GM21381 (cell line): ENCODE measurements around the gene CELF2.

Experiments used
- ATAC-seq: cut with Tn5 transposase; IDR thresholded peaks from one replicate; pipeline ENCODE4 v1.9.1; 2021; ENCODE audit warnings: mild to moderate bottlenecking, moderate library complexity; ENCODE audit not compliant: unreplicated experiment

CELF2 gene

DNA sequence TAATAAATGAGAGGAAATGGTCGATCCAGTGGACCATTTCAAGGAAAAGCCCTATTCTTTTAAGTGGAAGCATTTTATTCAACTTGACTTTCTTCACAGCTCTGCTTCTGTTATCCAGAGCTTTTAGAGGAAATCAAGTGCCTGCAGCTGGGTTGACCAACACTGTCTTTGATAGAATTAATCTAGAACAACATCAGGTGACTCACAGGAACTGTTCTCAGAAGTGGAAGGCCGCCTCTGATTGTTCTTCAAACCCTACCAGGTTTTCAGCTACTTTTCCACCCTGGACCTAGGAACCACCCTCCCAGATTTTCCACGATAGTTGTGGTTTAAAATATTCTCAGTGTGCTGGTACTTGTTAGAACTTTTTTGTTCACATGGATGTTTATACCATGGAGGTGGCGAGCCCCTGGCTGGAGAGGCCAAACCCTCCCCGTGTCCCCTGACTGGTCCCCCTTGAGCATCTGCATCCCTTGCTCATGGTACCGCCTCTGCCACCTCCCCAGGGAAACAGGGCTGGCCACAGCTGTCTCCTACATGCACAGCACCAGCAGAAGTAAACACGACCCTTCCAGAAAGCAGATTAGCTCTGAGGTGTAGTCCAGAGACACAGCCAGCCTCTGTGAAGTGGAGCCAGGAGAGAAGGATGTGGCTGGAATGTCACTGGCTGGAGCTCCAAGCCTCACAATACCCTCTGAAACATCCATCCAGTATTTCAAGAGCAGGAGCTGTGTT, 300.4 kb downstream of the CELF2 start:
- ATAC-seq: no peak

DNA sequence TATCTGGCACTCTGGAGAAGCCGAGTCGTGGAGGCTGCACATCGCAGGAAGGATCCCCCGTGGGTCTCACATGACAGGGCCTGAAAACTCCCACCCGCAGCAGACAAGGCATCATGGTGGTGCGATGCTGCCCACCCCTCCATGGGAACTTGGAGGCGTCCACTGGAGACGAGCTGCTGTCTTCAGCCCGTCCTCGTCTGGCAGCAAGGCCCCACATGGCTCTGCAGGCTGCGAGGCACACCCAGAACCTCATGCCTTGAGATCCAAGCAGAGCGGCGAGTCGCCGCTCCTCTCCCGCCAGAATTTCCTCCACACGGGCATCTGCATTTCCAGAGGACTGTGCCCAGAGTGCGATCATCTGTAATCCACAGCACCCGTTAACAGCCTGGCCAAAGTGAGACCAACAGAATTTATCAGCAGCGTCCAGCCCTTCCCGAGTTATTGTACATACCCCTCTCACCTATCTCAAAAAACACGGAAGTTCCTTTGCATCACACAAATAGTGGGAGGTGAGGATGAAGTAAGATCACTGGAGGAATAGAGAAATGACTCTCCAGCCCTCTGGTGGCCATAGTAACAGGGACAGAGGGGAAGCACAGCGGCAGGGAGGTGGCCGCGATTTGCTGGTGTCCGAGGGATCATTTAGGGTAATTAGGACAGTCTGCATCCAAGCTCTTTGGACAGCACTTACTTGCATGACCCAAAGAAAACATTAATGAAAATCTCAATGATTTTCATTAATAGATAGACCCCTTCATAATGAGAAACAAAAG, 301.3 kb downstream of the CELF2 start:
- no peak for ATAC-seq

DNA sequence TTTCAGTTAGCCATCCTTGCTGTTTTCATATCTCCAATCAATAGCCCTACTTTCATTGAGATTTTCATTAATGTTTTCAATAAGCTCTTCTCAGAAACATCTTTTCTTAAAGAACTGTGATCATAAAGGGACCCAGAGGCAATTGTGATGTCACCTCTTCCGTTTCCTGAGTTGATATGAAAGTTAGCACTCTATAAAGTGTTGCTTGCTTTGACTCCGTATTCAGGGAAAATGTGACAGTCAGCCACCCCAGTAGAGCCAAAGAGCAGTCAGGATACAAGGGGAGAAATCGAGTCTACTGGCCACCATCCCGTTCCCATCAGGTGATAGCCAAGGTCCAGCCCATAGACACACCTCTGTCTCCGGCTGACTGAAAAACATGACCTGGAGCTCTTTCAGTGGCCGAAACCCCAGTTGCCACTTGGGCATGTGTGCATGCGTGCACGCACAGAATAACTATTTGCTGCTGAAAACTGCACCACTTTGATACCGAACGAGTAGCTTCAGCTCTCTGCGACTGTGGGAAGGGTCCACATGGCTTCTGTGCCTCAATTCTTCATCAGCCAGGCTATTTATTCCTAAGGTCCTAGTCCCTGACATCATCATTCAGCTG, 302.4 kb downstream of the CELF2 start:
- no peak for ATAC-seq

DNA sequence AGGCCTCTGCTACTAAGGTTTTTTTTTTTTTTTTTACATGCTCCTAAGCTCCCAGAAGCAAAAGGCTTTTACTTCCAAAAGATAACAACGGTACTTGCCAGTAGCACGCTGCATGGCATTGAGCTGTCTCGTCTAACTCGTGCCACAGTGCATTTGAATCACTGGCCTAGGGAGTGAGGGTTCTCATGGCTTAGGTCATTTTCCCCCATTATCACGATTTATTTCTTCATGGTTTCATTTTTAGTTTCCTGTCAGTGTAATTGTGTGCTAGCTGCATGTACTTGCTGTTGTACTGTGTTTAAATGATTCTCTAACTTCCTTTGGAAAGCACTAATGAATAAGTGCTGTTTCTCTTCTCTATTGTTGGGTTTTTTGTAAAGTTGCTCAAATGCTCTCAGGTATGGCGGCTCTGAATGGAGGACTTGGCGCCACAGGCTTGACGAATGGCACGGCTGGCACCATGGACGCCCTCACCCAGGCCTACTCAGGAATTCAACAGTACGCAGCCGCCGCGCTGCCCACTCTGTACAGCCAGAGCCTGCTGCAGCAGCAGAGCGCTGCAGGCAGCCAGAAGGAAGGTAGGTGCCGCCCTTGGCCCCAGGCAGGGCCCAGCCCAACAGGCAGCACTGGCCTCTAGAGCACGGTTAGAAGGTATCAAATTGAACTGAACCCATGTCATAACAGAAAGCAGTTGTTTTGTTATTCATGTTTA, 303.3 kb downstream of the CELF2 start:
- ATAC-seq: no peak

DNA sequence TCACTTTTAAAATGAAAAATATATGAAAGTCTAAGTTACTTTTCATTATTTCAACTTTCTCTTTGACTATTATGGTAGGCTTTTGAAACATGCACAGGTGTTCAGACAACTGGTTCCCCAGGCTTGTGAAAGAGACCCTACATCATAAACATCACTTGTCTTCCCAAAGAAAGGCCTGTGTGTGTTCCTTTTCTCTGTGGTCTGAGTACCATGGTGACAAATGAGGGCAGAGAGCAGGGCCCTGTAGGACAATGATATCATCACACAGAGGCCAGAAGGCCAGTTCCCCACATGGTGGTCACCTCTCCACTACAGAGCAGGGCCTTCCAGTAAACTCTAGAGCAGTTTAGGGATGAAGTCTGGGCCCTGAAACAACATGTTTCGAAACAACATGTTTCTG, 305.0 kb downstream of the CELF2 start:
- ATAC-seq: no peak

DNA sequence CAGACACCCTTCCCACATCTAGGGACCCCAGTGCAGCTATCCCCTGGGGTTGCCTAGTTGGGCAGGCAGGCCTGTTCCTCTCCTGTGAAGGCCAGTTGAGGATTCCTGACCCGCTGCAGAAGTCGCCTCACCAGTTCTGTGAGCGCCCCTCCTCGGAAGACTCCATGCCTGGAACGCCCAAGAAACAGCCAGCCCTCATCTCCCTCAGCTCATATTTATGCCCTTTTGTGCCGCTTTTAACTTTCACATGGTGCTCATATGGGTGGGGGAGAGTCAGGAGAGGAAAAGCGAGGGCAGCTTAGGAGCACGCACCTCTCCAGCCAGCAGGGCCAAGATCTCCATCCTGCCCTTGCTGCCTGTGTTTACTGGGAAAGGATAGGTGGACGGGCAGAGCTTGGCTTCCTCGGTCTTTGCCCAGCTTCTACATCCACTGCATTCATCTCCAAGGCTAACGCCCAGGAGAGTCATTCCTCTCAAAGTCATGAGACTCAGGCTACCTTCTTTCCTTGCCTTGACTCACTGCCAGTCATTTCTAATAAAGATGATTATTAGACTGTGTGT, 307.2 kb downstream of the CELF2 start:
- no peak for ATAC-seq

DNA sequence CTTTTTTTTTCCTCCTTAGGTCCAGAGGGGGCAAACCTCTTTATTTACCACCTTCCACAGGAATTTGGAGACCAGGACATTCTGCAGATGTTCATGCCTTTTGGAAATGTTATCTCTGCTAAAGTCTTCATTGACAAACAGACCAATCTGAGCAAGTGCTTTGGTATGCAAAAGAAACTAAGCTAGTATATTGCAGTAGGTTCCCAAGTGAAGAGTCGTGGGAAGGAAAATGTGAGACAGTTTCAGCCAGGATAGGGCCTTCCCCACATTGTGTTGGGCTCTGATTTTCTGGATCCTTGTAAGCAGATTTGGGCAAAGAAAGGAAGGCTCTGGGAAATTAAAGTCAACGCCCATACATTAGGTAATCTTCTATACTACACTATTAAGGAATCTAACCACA, 308.1 kb downstream of the CELF2 start:
- ATAC-seq: no peak

DNA sequence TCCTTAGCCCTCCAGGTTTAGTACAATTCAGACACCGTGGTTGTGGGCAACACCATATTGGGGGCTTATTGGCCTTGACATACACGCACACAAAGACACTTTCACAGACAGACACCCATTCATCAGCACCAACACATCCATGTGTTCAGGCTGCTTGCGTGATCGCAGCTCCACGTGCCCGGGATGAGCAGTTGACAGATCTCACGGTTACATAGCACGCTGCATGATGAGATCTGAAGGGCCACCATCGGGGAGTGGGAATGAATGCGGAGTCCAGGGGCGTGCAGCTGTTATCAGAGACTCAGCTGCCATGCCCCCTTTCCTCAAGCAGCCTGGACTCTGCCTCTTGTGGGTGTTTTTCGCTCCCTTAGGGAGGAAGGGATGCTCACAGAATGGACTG, 308.6 kb downstream of the CELF2 start:
- no peak for ATAC-seq

DNA sequence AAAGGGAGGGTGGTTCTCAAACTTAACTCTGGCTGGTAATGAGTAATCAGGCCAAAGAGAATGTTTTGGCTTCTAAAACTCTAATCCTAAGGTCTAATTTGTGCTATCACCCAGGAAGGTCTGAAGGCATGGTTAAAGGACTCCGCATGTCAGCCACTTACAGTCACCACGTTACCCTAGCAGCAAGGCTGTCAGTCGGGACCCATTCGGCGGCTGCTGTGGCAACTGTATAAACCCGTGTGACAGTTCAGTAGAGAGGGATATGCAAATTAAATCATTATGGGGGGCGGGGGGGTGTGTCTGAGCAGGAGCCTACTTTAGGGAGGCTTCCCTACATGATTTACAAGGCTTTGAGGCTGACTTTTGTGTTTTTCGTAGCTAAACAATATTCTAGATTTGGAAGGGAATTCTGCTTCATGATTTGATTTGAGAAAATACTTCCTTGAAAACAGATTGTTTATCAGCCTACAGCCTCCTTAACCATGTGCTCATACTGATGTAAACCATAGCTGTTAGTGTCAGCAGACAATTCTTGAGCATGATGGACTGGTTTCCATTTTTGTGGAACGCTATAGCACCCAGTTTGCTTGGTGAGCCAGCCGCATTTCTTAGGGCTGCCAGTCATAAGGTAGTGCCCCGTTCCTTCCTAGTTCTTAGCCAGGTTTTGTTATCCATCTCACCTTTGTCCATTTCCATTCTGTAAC, 309.4 kb downstream of the CELF2 start:
- no peak for ATAC-seq

DNA sequence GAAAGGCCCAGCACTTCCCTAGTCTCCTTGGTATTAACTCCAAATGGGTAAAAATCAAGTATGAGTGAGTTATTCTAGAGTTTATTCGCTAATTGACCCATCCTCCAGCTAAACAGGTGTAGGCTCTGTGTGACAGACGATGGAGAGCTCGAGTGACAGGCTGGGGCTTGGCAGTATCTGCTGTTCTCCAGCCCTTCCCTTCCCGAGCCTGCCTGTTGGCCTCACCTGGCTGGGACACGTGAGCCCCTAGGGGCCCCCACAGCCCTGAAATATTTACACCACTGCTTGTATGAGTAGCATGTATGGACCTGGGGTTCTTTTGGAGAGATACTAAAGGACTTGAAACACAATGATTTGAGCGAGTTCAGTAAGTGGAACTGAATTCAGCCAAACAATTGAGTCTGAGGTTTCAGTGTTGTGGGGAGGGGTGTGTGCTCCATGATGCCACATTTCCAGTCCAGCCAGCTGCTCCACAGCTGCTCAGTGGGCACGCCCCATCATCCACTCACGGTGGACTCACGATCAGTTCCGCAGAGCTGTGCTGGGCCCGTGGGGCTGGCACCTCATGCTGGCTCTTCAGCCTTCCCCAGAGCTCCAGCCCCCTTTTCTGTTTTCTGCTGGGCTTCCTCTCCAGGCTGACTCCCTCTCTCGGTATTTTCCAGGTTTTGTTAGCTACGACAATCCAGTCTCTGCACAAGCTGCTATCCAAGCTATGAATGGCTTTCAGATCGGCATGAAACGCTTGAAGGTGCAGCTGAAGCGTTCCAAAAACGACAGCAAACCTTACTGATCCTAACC, 310.8 kb downstream of the CELF2 start:
- no peak for ATAC-seq

DNA sequence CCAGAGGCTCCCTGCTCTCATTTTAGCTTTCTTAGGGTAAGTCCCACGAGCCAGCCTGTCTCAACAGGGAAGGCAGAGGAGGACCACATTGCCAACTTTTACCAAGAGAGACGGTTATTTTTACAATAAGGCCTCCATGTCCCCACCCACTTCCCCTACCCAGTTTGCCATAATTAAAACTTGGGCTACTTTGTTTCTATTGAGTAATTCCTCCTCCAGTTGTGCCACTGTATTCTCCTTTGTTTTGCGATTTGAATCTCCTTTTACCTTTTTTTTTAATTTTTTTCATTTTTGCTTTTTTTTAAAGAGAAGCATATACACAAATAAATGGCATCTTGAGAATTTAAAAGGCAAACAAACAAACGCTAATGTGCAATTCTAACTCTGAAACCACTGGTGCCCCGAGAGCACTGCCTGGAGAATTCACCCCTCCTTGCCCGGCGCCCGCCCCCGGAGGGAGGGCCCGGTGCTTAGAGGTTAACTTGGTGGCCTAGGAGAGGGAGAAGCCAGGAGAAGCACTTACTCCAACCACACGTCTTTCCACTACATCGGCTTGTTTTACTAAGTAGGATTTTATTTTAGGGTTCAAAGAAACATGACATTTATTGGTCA, 311.5 kb downstream of the CELF2 start:
- ATAC-seq: no peak

DNA sequence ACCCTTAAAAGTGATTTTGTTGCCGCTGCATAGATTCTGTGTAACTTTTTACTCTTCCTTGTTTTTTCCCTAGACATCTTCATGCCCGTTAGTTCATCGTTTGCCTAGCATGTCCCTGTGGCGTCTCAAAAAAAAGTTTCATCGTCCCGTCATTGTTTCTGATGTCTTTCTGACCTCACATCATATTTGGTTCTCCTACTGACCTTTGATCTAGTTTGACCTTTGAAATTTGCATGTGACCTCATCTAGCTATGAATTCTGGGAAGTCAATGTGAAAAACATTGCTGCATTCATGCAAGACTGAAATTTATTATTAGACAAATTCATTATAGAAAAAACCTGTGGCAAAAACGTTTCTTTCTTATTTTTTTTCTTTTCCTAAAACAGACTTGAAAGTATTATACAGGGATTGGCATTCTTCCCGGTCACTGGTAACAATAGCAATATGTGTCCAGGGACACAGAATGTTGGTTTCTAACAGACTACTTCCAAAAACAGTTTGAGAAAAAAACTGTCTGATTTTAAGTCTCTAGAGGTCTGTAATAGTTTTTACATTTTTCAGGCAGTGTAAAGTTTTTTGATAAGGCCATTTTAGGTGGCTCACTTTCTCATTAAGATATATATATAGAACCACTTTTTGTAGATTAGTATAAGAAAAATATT, 312.8 kb downstream of the CELF2 start:
- no peak for ATAC-seq

DNA sequence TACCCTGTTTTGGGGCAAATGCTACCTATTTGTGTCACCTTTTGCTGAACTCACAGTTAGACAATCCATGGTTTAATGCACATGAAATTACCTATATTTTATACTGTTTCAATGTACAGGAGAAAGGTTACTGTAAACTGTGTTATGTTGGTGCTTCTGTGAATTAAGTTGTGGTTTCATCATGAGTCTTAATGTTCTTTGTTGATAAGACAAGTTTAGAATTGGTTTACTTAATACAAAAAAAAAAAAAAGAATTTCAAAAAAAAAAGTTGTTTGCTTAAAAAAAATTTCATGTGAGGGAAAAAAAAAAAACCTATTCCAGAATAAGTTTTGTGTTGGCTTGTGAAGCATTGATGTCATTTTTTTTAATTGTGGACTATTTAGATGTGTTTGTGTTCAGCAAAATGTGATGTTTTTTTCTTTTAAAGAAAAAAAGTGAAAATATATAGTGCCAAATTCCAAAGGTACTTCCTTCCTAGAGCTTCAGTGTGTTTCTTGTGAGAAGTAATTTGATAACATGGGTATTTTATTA, 313.4 kb downstream of the CELF2 start:
- no peak for ATAC-seq

DNA sequence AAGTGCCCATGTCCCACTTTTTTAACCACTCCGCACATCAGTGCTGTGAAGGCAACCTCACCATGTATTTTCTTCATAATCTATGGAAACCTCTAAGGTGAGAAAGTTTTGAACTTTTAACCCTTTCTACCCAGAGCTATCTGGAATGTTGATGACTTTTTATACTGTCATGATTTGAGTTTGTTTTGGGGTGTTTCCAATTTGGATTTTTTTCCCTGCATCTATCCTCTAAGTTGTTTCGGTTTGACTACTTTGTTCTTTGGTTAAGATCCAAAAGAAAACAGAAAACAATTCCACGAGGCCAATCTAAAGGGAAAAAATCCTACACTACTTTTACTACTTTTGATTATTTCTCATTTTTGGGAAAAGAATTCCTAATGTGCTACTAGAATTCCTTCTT, 314.1 kb downstream of the CELF2 start:
- ATAC-seq: no peak

DNA sequence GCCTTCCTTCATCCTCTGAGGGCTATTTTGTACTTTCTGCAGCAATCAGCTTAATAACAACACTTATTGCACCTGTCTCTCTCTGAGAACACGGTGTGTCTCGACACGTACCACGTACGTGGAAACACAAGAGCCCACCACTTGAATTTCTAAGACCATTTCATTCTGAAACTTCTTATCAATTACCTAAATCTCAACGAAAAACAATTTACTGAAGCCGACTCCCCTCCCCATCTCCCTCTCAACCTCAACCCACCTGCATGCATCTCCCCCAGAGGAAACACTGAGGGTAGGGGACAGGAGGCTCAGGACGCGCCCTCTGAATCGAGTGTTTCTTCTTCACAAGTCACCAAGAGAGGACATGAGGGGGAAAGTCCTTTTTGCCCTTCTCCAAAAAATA, 315.2 kb downstream of the CELF2 start:
- no peak for ATAC-seq

DNA sequence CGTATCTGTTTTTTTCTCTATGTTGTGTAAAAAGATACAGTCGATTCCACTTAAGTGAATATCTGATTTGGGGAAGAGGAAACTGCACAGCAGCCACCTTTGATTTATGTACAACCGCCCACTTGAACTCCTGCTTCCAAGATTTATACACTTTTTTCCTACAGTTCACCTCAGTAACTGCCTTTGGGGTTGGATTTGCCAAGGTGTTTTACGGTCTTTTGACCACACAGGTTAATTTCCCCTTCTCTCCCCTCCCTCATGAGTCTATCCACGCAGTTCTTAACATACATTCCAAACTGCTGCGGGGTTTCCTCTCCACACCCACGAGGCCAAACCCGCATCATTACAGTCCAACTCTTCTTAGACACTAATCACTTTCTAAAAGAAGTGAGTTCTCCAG, 316.8 kb downstream of the CELF2 start:
- ATAC-seq: no peak

DNA sequence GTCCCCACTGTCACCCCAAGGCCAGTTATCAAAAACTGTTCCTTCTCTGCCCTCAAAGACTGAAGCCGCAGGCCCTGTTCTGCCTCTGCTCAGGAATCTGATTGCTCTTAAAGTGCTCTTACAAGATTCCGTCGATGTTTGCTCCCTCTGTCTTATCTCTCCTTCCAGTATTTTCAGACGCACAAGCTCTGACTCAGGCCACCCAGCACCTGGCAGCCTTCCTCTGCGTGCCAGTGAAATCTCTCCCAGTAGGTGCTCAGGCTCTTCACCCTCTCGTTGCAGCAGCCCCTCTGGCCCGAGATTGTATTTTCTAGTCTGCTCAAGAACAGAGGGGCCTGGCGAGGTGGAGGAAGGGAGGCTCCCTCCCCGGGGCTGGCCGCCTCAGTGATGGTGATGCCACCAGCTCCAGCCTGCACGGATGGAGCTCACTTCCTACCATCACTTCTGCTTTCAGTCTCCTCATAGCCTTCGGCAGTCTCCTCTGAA, 317.5 kb downstream of the CELF2 start:
- no peak for ATAC-seq

DNA sequence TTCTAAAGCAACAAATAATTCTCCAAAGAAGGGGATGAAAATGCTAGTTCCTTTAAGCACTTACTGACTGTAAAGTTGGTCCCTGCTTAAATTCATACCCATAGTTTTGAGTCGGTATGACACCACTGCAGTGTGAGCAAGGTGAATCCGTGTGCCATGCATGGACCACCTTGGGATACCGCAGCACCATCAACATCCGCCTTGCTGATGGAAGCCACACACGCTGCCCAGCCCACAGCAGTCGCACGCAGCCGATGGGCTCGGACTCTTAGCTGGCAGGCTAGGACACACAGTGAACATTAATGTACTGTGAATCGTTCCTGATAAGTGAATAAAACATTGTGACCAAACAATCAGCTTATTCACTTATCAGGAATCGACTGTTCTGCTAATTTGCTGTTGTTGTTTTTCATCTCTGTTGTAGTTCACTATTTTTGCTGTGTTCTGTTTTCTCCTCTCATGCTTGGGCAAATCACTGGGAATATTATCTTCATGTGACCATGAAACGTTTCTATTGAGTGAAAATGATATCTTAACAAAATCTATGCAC, 318.3 kb downstream of the CELF2 start:
- no peak for ATAC-seq
